SK-N-SH (cell line): ENCODE measurements around the gene STPG1. TPM values are rescaled to one million over a fixed set of nuclear protein-coding genes. Genes with fewer than 3 reads are reported as not detected.

Source experiments
- CTCF ChIA-PET: fragments of 300-600, 350-600 bp; formaldehyde crosslinking; extraction: SDS; loops from one replicate; lab custom pipeline; 2021; lab: Yijun Ruan, JAX
- POLR2A ChIA-PET: fragments of 350-600 bp; sonication (Branson Sonifier 250); formaldehyde crosslinking; extraction: SDS; loops from one replicate; lab custom pipeline; 2020; ENCODE audit warnings: antibody characterized with exemption, inconsistent platforms; lab: Yijun Ruan, JAX
- DNase-seq: peaks from one replicate; pipeline ENCODE4 v3.0.0; 2012
- H2AFZ ChIP-seq: fragments of 200-600 bp; sonication (generic); 2 replicates; pipeline ENCODE4 v1.8.1; 2016; ENCODE audit warnings: antibody characterized with exemption, mild to moderate bottlenecking, low read depth
- H3F3A ChIP-seq: fragments of 200-600 bp; sonication (generic); replicated peaks from 2 replicates; pipeline ENCODE3; 2016; ENCODE audit warnings: antibody characterized with exemption, mild to moderate bottlenecking; ENCODE audit not compliant: insufficient read depth
- H3K27ac ChIP-seq, 2 experiments: fragments of 200-500 bp in 1 of 2; fragments of 200-600 bp in 1 of 2; sonication (Bioruptor generic) in 1 of 2; sonication (generic), shearing (Covaris generic) in 1 of 2; 2 replicates each; pipeline versions ENCODE4 v1.5.1 to v1.6.1; 2014 to 2016; ENCODE audit warnings: low read depth in 2 of 2, inconsistent platforms in 1 of 2, low read length in 1 of 2, mild to moderate bottlenecking in 1 of 2, mixed read lengths in 1 of 2
- H3K27me3 ChIP-seq: fragments of 200-600 bp; sonication (generic), shearing (Covaris generic); 2 replicates; pipeline ENCODE4 v1.6.1; 2016; ENCODE audit warnings: mixed run types; ENCODE audit not compliant: insufficient read depth
- H3K36me3 ChIP-seq, 2 experiments: fragments of 200-500 bp in 1 of 2; fragments of 200-600 bp in 1 of 2; sonication (Bioruptor generic) in 1 of 2; sonication (generic) in 1 of 2; replicated peaks in 1 of 2; 2 replicates each; pipeline versions ENCODE3 to v1.5.1; 2014 to 2016; ENCODE audit warnings: low read length in 1 of 2, mild to moderate bottlenecking in 1 of 2; ENCODE audit not compliant: insufficient read depth in 2 of 2, control insufficient read depth in 1 of 2
- H3K4me1 ChIP-seq, 2 experiments: fragments of 200-500 bp in 1 of 2; fragments of 200-600 bp in 1 of 2; sonication (Bioruptor generic) in 1 of 2; sonication (generic), shearing (Covaris generic) in 1 of 2; 2 replicates each; pipeline versions ENCODE4 v1.5.1 to v1.6.1; 2014 to 2016; ENCODE audit warnings: low read depth in 1 of 2, low read length in 1 of 2, mixed run types in 1 of 2; ENCODE audit not compliant: insufficient read depth in 2 of 2, control insufficient read depth in 1 of 2
- H3K4me2 ChIP-seq: fragments of 200-600 bp; sonication (generic), shearing (Covaris generic); 2 replicates; pipeline ENCODE4 v1.6.1; 2017; ENCODE audit warnings: mixed run types
- H3K4me3 ChIP-seq, 2 experiments: fragments of 200-500 bp in 1 of 2; fragments of 200-600 bp in 1 of 2; sonication (Bioruptor generic) in 1 of 2; sonication (generic), shearing (Covaris generic) in 1 of 2; 2 replicates each; pipeline versions ENCODE4 v1.5.1 to v1.8.1; 2014 to 2016; ENCODE audit warnings: low read depth in 2 of 2, inconsistent platforms in 1 of 2, low read length in 1 of 2, mild to moderate bottlenecking in 1 of 2, mixed read lengths in 1 of 2, moderate library complexity in 1 of 2
- H3K79me2 ChIP-seq: fragments of 200-600 bp; sonication (generic); 2 replicates; pipeline ENCODE4 v1.8.1; 2017; ENCODE audit warnings: mild to moderate bottlenecking; ENCODE audit not compliant: insufficient read depth
- H3K9ac ChIP-seq: fragments of 200-600 bp; sonication (generic); 2 replicates; pipeline ENCODE4 v1.6.1; 2017; ENCODE audit warnings: mixed run types
- H3K9me2 ChIP-seq: fragments of 200-600 bp; sonication (generic); 2 replicates; pipeline ENCODE4 v1.6.1; 2017; ENCODE audit warnings: mixed run types
- H3K9me3 ChIP-seq: fragments of 200-600 bp; sonication (generic); 2 replicates; pipeline ENCODE4 v1.6.1; 2017; ENCODE audit warnings: mixed run types, mild to moderate bottlenecking, moderate library complexity
- H4K20me1 ChIP-seq: fragments of 200-600 bp; sonication (generic); 2 replicates; pipeline ENCODE4 v1.6.1; 2017; ENCODE audit warnings: mild to moderate bottlenecking, mixed run types; ENCODE audit not compliant: insufficient read depth
- EZH2phosphoT487 ChIP-seq: fragments of 200-600 bp; sonication (generic); IDR thresholded peaks from 2 replicates; pipeline ENCODE4 v1.6.1; 2017; ENCODE audit warnings: low read depth, mixed run types, mild to moderate bottlenecking, antibody characterized with exemption, moderate library complexity, borderline replicate concordance
- FOXM1 ChIP-seq: IDR thresholded peaks from 2 replicates; pipeline ENCODE4 v1.4.0; 2012; ENCODE audit warnings: low read depth, mild to moderate bottlenecking
- GABPA ChIP-seq: IDR thresholded peaks from 2 replicates; pipeline ENCODE4 v1.4.0; 2012; ENCODE audit warnings: low read depth, mild to moderate bottlenecking
- GATA2 ChIP-seq: sonication (generic); formaldehyde crosslinking; IDR thresholded peaks from 2 replicates; pipeline ENCODE4 v1.5.0; 2020; ENCODE audit warnings: mild to moderate bottlenecking, missing genetic modification reagents
- MEF2A ChIP-seq: IDR thresholded peaks from 2 replicates; pipeline ENCODE4 v1.4.0; 2012; ENCODE audit warnings: low read depth, borderline replicate concordance
- NFIC ChIP-seq: IDR thresholded peaks from 2 replicates; pipeline ENCODE4 v1.4.0; 2012; ENCODE audit warnings: borderline replicate concordance
- POLR2AphosphoS5 ChIP-seq: IDR thresholded peaks from 2 replicates; pipeline ENCODE4 v1.6.1; 2012; ENCODE audit warnings: low read depth, low read length
- RCOR1 ChIP-seq: fragments of 150-350 bp; IDR thresholded peaks from 2 replicates; pipeline ENCODE4 v1.6.1; 2017; ENCODE audit warnings: antibody characterized with exemption, low read length
- RXRA ChIP-seq: IDR thresholded peaks from 2 replicates; pipeline ENCODE4 v1.4.0; 2012; ENCODE audit warnings: low read depth, mild to moderate bottlenecking, borderline replicate concordance
- TAF1 ChIP-seq: IDR thresholded peaks from 2 replicates; pipeline ENCODE4 v1.6.1; 2012; ENCODE audit warnings: low read depth, mild to moderate bottlenecking, low read length, moderate library complexity, borderline replicate concordance
- YY1 ChIP-seq: IDR thresholded peaks from 2 replicates; pipeline ENCODE4 v1.4.0; 2012; ENCODE audit warnings: low read depth, mild to moderate bottlenecking
- WGBS: methylation state at CpG from one replicate; pipeline ENCODE4 v1.1.6; 2017; ENCODE audit warnings: low lambda C conversion rate; 5-methylcytosine and 5-hydroxymethylcytosine counted together
- polyA plus RNA-seq, 3 experiments: library from polyadenylated mRNA; depleted of rRNA; stranded (reverse); fragments of >200 nt; gene quantifications; 2 replicates each; pipeline ENCODE4 v1.2.3, GENCODE V29; 2012

Gene STPG1
- polyA plus RNA-seq, 1 of the 3 experiments (the other 2 are of a cell fraction) = 8.7 TPM

GRCh38 chr1:24336075-24336474 lies 77.5 kb downstream of the STPG1 start:
- Histone ChIP-seq H3K27me3 (no peaks in the 10 kb centered on the region; the same call in 1 of the 2 replicates), H3K4me1 (peaks cover 0 to 5% of the 10 kb centered on the region in 2 experiments; a peak in 1 of 4 replicates), H4K20me1 (no peaks in the 10 kb centered on the region), H3F3A (no peaks in the 10 kb centered on the region), H3K9ac (no peak overlapping the region), H3K4me3 (no peak overlapping the region), H3K9me3 (no peaks in the 10 kb centered on the region), H3K27ac (no peak overlapping the region), H2AFZ (no peak overlapping the region), H3K9me2 (no peaks in the 10 kb centered on the region), H3K4me2 (no peak overlapping the region), H3K79me2 (no peaks in the 10 kb centered on the region), H3K36me3 (no peaks in the 10 kb centered on the region)
- TF ChIP-seq RCOR1 (no peak), RXRA (no peak)
- 69% methylated on average over 5 of the region's 5 CpGs for WGBS
- DNase-seq = no peak
- CTCF ChIA-PET = no interaction called here
- POLR2A ChIA-PET = interaction anchor here (0.7 kb wide), 1 partner anchor 369 kb away, joined by 3 read pairs; no protein-coding TSS in a partner anchor

- no peak overlapping the region for H3K9ac ChIP-seq
- H3K79me2 ChIP-seq = no peaks in the 10 kb centered on the region
- TF ChIP-seq NFIC (no peak), GABPA (no peak), MEF2A (no peak), EZH2phosphoT487 (no peak), YY1 (no peak), FOXM1 (no peak)
- H3K4me3 ChIP-seq = no peak overlapping the region
- H4K20me1 ChIP-seq = no peaks in the 10 kb centered on the region
- H2AFZ ChIP-seq = no peak overlapping the region
- no peak overlapping the region for H3K27ac ChIP-seq
- no peak for DNase-seq
- H3F3A ChIP-seq = no peaks in the 10 kb centered on the region
- ChIA-PET POLR2A (no interaction called here), CTCF (interaction anchor here (0.9 kb wide), 1 partner anchor 11 kb away, joined by 4 read pairs; no protein-coding TSS in a partner anchor)
- no peaks in the 10 kb centered on the region for H3K9me3 ChIP-seq
- H3K27me3 ChIP-seq = no peaks in the 10 kb centered on the region; the same call in 1 of the 2 replicates
- H3K9me2 ChIP-seq = no peaks in the 10 kb centered on the region
- H3K36me3 ChIP-seq = no peaks in the 10 kb centered on the region
- WGBS = 49% methylated on average over 7 of the region's 7 CpGs
- H3K4me1 ChIP-seq = peaks cover 0 to 2% of the 10 kb centered on the region in 2 experiments; a peak in 1 of 4 replicates
- H3K4me2 ChIP-seq = no peak overlapping the region
Measured at GRCh38 chr1:24331961-24332673, 81.5 kb downstream of the STPG1 start.

GRCh38 chr1:24329797-24330543 lies 83.6 kb downstream of the STPG1 start:
- Histone ChIP-seq H3K36me3 (no peaks in the 10 kb centered on the region), H2AFZ (no peak overlapping the region; the same call in 1 of the 2 replicates), H3K9ac (no peak overlapping the region), H3K9me3 (no peaks in the 10 kb centered on the region), H3K4me1 (no peaks in the 10 kb centered on the region; a peak in 1 of 4 replicates), H3K79me2 (no peaks in the 10 kb centered on the region), H3K4me2 (no peak overlapping the region), H3K27me3 (no peaks in the 10 kb centered on the region; the same call in 1 of the 2 replicates), H4K20me1 (no peaks in the 10 kb centered on the region), H3K9me2 (no peaks in the 10 kb centered on the region), H3F3A (no peaks in the 10 kb centered on the region), H3K4me3 (no peak overlapping the region), H3K27ac (no peak overlapping the region)
- ChIA-PET CTCF (interaction anchor here (1.7 to 2.1 kb wide), 2 partner anchors 62 to 128 kb away, joined by 4 to 10 read pairs; no protein-coding TSS in a partner anchor), POLR2A (no interaction called here)
- no peak for TF ChIP-seq POLR2AphosphoS5
- no peak for TF ChIP-seq TAF1
- no peak for TF ChIP-seq YY1
- TF ChIP-seq GATA2 (CRISPR knock-in tag) = no peak
- WGBS = 87% methylated on average over 2 of the region's 2 CpGs
- DNase-seq = no peak
